HG02763 (cell line): ENCODE results near the gene PLCL2.
A peak's percentile ranks its signal among the peaks of the same experiment; 100 is the strongest.

ENCODE experiments used
- ATAC-seq: cut with Tn5 transposase; IDR thresholded peaks from one replicate; pipeline ENCODE4 v1.9.1; 2021; ENCODE audit warnings: mild to moderate bottlenecking, moderate library complexity; ENCODE audit not compliant: unreplicated experiment

PLCL2 gene

DNA sequence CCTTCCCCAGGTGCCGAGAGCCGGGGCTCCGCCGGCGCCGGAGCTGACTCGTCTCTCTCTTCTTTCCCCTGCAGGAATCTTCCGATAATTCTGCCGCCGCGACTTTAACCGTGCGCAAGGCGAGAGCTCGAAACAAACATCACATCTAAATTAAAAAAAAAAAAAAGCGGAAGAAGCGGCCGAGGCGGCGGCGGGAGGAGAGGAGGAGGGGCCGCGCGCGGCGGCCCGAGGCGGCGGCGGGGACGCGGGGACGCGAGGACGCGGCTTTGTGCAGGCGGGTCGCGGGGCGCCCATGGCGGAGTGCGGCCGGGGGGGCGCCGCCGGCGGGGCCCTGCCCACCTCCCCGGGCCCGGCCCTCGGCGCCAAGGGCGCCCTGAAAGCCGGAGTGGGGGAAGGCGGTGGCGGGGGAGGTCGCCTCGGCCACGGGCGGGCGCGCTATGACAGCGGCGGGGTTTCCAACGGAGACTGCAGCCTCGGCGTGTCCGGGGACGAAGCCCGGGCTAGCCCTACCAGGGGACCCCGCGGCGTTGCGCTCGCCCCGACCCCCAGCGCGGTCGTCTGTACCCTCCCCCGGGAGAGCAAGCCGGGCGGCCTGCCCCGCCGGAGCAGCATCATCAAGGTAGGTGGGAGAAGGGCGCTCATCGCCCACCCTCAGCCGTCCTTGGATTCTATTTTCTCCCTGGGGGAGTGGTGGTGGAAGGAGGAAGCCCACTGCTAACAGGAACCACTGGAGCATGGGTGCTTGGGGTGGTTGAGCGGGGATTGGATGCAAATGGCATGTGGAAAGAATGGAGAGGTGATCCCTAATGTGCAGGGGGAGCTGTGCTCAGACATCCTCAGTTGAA is at the start of gene PLCL2:
PLCL2 (plus strand) TSS at position 208 of the 845 bp plus-strand sequence; CDS start at position 293, 85 bp downstream.
- peak; percentile 34 for ATAC-seq

DNA sequence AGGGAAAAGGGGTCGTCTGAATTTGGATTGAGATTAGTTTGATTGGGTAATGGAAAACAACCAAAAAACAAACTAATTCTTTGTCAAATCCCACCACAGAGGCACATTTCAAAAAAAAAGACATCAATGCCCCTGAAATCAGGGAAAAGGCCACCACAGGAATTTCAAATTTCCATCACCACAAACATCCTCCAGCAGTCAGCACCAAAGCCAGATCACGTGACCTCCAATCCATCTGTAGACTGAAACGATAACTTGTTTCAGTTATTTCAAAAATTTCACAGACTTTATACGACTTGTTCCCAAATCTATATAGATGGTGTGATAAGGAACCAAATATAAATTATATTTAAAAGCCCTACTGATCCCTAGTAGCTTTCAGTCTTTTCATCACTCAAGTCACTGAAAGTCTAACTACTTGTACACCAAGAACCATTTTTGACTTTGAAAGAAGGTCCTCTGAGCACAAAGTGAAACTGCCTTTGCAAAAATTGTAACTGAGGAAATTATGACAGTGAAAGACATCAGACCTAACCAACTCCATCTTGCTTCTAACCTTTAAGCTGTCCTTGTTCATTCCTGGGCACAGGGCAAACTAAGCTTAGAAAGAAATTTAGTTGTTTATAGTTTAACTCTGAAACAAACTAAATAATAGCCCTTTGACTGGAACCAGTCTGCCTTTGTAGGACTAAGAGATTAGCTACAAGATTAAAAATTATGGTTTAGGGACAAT is 48.1 kb upstream of the PLCL2 start:
- ATAC-seq: no peak

- ATAC-seq: no peak
Observed at GRCh38 chr3:16837602-16838001, 47.2 kb upstream of the PLCL2 start.

DNA sequence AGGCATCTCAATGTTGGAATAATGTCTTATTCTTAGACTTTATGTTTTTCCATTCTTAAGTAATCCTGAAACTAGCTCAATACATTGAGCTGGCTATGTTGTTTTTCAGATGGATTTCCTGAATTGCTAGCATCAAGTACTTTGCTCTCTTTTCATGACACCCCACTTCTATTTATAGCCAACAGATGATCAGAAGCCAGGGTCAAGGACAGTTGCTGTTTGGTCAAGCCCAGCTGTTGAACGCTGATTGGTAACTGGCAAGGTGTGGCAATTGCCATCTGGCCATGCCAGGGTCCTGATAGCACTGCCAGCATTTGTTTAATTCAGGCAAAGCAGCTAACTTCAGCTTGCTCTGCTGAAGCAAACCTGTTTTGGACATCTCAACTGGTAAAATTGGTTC is 46.2 kb upstream of the PLCL2 start:
- ATAC-seq: no peak

- ATAC-seq: no peak
Observed at GRCh38 chr3:16839271-16840100, 45.3 kb upstream of the PLCL2 start.

GRCh38 chr3:16840101-16840424 is 44.7 kb upstream of the PLCL2 start:
- no peak for ATAC-seq

GRCh38 chr3:16841041-16841753 is 43.6 kb upstream of the PLCL2 start:
- no peak for ATAC-seq

GRCh38 chr3:16841904-16842271 is 42.9 kb upstream of the PLCL2 start:
- ATAC-seq: peak; percentile 57

- peak; percentile 74 for ATAC-seq
Observed at GRCh38 chr3:16842272-16843270, 42.2 kb upstream of the PLCL2 start.

DNA sequence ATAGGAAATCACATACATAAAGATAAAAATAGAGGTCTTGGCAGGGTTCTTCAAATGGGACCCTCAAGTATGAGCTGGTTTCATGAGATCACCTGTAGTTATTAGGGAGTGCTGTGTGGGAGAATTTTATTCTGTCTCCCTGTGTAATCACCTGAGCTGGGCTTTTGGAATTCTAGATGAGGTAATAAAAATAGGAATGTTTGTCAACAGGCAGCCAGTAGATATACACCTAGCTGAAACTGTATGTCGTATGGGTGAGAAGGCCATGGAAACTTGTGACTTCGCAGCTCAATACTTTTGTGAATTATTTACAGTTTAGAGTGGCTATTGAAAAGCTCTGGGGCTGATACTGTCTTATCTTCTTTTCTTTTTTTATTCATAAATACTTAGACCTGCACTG is 40.5 kb upstream of the PLCL2 start:
- no peak for ATAC-seq

GRCh38 chr3:16844791-16845190 is 40.0 kb upstream of the PLCL2 start:
- no peak for ATAC-seq

DNA sequence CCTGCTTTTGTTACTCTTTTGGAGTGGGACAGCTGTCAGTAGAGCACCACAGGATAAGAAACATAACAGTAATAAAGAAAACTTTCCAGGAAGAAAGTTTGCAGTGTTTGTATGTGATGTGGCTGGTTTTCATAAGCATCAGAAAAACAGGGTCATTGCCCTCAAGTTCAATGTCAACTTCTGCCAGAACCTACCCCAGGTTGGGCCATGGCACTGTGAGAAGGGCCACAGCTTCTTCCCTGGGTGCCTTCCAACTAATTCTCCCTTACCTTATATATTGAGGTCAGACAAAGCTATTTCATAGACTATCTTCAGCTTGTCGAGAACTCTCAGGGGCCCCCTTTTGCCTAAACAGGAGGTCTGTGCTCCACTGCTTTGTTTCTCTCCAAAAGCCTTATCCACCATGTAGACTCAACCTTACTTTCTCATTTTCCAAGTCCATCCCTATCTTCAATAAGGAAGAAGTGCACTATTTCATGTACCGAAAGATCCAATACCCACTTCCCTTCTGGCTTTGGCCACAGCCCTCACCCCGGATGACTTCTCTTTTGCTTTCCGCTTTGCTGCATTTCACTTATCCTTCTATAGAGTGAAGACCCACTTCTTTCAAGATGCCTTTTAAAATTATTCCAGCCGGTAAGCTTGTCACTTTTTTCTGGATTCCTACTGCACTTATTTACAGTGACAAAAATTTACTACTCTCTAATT is 38.2 kb upstream of the PLCL2 start:
- ATAC-seq: no peak

GRCh38 chr3:16848007-16848406 is 36.7 kb upstream of the PLCL2 start:
- ATAC-seq: peak; percentile 39

GRCh38 chr3:16849229-16849628 is 35.5 kb upstream of the PLCL2 start:
- peak; percentile 80 for ATAC-seq

- no peak for ATAC-seq
Observed at GRCh38 chr3:16849795-16850194, 35.0 kb upstream of the PLCL2 start.

DNA sequence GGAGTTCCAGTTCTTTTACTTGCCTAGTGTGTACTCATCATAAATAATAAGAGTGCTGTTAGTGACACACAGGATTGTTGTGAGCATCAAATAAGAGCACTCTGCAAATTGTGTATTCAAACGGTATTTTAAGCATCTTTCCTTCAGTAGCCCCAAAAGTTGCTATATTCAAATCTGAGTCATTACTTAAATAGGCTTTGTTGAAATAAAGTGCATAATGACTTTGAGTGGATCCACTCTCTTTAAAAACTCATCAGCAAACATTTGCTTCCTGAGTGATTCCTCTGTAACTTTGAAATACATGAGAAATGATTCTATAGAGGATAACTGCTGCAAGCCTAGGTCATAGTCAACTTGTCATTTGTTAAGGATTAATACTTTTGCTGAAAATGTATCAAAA is 29.3 kb upstream of the PLCL2 start:
- ATAC-seq: no peak

GRCh38 chr3:16860234-16860633 is 24.5 kb upstream of the PLCL2 start:
- ATAC-seq: no peak

GRCh38 chr3:16861432-16861831 is 23.3 kb upstream of the PLCL2 start:
- ATAC-seq: no peak
